GM18861 (cell line): ENCODE measurements around the gene SLC23A2.

Experiments
- ATAC-seq: cut with Tn5 transposase; IDR thresholded peaks from one replicate; pipeline ENCODE4 v1.9.1; 2021; ENCODE audit not compliant: unreplicated experiment

Gene SLC23A2

DNA sequence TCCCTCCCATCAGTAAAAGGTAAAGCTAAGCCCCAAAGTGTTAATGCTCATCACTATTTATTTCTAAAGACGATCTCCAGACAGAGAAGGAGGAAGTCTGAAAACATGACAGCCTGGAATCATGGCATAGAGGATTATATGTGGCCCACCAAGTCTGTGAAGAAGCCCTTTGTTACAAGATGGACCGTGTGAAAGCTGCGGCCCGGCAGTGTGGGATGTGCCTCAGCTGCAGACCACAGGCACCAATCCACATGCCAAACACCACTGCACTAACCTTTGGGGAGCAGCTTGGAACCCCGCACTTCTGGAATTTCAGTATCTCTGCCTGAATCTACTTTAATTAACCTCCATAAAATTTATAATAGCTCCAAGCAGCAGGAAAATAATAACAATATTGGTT is 90.4 kb downstream of the SLC23A2 start:
- no peak for ATAC-seq

DNA sequence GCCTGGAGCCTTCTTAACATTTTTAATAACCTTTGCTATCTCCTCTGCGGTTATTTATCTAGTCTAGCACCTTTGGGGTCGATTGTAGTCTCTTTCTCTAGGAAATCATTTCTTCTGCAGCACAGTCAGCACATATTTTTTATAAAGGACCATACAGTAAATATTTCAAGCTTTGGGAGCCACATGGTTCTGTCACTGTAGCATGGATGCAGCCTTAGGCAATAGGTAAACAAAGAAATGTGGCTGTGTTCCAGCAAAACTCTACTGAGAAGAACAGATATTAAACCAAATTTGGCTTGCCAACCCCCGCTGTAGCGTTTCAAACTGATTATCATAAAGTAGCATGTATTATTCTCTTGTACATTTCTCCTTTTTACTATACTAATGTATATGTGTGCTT is 95.7 kb downstream of the SLC23A2 start:
- ATAC-seq, result no peak

- no peak for ATAC-seq
Measured at GRCh38 chr20:4905195-4905594, 96.1 kb downstream of the SLC23A2 start.

- ATAC-seq, result no peak
Measured at GRCh38 chr20:4904127-4904860, 97.0 kb downstream of the SLC23A2 start.

DNA sequence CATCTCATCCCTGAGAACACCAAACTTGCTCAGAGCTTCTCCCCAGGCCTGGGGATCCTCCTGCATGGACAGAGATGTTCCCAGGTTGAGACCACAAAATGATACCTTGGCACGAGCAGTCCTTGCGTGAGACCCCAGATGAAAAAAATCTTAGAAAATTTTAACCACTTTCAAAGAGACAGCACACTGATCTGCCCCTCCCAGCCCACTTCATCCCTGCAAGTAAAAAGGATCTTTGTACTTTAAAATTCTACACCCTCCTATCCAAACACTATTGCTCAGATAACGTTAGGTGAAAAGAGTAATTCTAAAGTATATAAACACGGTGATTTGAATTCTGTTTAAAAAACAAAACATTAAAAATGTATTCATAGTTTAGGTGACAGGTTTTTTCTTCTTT is 98.5 kb downstream of the SLC23A2 start:
- ATAC-seq, result no peak

DNA sequence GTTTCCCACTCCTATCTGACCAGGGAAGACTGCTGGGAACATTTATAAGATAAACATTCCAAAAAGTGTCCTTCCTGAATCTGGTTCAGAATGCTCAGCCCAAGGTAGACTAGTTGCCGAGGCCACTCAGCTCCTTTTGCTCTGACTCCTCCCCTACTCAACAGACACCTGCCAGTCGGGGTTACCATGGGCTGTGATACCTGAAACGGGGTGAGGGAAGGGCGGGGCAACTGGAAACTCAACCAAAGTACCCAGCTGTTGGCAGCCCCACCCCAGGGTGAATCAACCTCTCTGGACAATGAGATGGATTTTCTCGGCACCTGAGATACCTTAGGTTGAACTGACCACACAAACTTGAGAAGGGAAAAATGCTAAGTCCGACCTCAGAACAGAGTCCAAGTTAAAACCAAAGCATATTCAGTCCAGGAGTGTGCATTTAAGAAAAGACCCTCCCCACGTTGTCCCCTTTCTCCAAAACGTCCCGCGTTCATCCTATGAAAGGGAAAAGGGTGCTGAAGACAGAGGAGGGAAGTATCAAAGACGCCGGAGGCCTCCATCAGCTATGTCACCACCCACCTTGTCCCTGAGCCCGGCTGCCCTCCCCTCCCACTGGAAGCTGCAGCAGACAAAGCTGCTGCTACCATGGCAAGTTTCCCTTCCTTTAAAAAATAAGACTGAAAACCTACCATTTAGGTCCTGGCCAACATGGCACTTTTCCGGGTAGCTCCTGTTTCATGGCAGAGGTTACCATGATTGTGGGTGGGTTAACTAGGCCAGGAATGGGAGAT is 100.1 kb downstream of the SLC23A2 start:
- ATAC-seq, result no peak

GRCh38 chr20:4898282-4899244 is 102.7 kb downstream of the SLC23A2 start:
- no peak for ATAC-seq

GRCh38 chr20:4897600-4897999 is 103.7 kb downstream of the SLC23A2 start:
- ATAC-seq, result no peak

DNA sequence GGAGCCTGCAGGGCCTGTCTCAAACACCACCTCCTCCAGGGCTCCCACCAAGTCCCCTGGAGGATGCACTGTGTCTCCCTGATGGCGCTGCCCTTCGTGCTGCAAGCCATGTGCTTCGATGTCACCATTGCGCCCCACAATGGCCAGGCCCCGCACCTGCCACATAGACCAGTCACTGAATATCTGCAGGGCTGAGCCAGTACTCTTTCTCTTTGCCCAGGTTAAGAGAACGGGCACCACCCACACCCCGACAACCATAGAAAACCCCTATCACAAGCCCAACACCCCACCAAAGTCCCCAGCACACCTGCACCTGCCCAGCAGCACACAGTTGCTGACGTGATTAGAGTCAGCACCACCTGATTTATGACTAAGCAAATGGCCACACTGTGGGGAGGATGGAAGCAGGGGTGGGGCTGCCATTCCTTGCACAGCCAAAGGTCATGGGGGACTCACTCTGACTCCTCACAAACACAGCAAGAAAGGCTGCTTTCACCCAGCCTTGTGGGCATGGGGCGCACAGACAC is 104.3 kb downstream of the SLC23A2 start:
- ATAC-seq, result peak; percentile 44

DNA sequence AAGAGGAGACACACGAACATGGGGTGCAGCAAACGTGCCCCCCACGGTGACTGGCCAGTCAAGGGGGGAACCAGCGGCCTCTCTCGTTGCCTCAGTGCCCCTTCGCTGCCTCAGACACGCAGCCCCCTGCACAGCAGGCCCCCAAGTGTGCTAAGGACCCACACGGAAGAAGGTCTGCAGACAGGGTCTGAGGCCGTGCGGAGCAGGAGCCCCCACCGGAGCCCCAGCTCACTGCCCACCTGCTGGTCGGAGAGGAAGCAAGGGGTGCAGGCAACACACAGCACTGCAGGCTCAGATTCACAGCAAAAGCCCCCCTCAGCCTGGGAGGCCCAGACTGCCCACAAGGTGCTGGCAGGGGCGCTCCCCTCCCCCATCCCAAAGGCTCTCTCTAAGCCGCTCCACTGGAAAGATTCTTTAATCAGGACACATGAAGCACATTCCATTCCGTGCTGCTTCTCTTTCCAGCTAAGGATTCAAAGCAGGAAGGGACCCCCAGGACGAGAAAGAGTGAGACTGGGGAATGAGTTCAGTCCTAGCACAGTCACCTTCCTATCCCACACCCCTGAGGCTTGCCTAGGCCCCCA is 105.1 kb downstream of the SLC23A2 start:
- ATAC-seq, result no peak

DNA sequence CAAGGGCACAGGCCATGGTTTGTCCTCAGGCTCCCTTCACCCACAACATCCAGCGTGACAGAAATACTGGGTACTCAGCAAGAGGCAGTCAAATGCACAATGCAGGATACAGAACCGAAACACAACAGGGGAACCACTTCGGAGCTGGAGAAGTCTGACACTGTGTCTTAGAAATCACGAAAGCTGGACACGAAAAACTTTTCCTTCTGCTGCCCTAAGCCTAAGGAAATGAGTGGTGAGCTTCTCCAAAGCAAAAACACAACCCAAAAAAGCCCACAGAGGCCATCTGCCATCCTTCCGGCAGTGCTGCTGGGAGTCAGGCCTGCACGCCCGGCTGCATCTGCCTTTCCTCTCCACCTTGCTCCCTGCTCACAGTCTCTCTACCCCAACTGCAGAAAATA is 106.3 kb downstream of the SLC23A2 start:
- ATAC-seq, result no peak

- no peak for ATAC-seq
Measured at GRCh38 chr20:4894409-4894808, 106.9 kb downstream of the SLC23A2 start.

DNA sequence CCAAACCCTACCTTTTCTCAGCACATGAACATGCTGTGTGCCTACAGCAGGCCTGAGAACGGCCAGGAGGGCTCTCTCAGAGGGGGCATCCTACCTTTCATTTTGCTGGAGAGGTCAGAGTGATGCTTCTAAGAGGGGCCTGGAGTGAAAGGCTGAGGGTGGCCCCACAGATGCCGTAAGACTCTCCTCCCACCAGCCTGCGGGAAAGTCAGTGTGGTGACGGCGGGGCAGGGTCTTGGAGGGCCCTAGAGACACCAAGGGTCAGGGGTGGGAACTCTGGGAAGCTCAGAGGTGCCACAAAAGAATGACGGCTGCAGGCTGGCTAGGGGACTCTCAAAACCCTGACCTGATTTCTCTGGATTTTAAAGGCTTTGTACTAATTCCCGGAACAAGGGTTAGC is 107.6 kb downstream of the SLC23A2 start:
- no peak for ATAC-seq

GRCh38 chr20:4891997-4892396 is 109.3 kb downstream of the SLC23A2 start:
- ATAC-seq, result no peak

- ATAC-seq, result no peak
Measured at GRCh38 chr20:4891190-4891763, 110.0 kb downstream of the SLC23A2 start.

DNA sequence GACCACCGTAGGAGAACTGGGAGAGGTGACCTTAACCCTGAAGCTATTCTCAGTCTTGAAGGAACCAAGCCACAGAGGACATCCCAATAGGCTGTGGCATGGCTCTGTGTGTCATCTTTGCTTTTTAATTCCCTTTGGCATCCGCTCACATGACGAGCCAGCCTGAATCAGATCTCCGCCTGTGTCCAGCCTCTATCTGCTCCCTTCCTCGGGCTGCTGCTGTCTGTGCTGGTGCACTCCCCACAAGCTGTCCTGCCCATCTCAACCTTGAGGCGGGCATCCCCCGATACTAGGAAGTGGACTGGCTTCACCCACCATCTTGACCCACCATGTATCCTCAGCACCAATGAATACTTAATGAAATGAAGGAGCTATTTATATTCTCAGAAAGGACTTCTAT is 111.9 kb downstream of the SLC23A2 start:
- ATAC-seq, result no peak

GRCh38 chr20:4887586-4887985 is 113.7 kb downstream of the SLC23A2 start:
- ATAC-seq, result no peak

DNA sequence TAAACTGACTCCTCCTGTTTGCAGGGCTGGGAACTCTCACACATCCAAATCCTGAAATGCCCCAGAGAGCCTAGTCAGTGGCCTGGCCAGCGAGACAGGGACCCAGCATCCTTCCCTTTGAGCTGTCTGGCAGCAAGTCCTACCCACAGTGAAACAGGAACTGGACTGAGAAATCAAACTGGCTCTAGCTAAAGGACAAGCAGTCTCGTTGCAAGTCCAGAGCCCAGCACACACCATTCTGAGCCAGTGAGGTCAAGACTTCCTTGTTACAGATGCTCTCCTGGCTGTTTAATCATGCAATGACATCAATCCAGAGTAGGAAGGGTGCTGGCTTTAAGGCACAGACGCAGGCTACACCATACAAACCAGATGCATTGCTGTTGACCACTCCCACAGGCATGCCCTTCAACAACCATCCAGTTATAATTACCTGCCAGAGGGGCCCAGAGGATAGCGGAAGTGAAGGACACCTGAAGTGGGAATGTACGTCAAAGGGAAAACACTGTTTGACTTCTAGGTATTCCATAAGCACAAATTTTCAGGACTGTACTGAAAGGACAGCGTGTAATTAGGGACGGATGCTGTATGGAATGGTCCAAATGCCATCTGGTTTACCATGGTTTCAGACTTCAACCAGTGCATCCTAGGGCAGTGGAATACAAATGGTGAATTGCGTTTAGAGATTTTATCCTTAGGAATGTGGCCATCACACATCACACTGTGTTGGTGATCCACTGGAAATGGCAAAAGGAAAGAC is 114.4 kb downstream of the SLC23A2 start:
- ATAC-seq, result no peak

- no peak for ATAC-seq
Measured at GRCh38 chr20:4885877-4886276, 115.4 kb downstream of the SLC23A2 start.

- no peak for ATAC-seq
Measured at GRCh38 chr20:4883546-4883945, 117.8 kb downstream of the SLC23A2 start.
